Upper lobe of left lung (tissue), 4 donors: ENCODE measurements around the gene BMERB1.

ENCODE experiments used
- CTCF ChIP-seq, 6 experiments: fragments of 450-650 bp in 4 of 6; fragments of 200-600 bp in 2 of 6; sonication (generic) in 2 of 6; IDR thresholded peaks; one replicate each; pipeline ENCODE4 v1.5.1; 2016 to 2019; ENCODE audit warnings: antibody characterized with exemption in 6 of 6
- POLR2A ChIP-seq, 4 donors: fragments of 450-650 bp; IDR thresholded peaks; one replicate each; pipeline ENCODE4 v1.5.1; 2016 to 2017; ENCODE audit warnings: antibody characterized with exemption in 4 of 4, mild to moderate bottlenecking in 2 of 4

DNA sequence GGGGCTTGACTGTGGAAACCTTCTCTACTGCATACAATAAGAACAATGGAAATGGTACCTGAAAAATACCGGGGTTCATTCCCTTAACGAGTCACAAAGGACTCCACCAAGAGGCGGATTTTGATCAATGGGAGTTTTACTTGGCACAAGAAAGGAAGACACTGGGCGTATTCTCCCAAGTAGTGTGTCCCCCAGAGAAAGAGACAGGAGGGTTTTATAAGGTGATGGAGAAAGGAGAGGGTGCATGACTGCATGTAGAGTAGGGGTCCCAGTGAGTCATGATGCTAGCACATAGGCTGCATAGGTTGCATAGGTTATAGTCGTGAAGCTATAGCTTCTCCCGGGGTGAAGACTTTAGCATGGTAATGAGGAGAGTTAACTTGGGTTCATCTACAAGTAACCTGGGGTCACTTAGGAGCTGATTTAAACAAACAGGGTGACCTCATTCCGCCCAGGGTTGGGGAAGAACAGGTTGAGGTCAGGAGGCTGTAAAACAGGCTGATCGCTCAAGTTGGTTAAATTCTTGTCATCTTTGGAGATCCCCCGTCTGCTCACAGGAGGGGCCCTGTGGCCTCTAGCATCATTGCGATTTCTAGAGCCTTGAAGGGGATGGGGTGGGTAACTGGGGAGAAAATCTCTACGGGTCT, 37.3 kb upstream of the BMERB1 start:
- no peak for TF ChIP-seq CTCF (IDR thresholded peaks at IDR 0.05)
- TF ChIP-seq POLR2A (IDR thresholded peaks at IDR 0.05), result no peak
